NCI-H2081 treated with DMSO at 0.1 percent for 48 hours (cell line): ENCODE data around the gene NCAPD3.
"Not testable (repeated sequence)": the region's sequence is repeated elsewhere in the genome, so short reads cannot be mapped to it uniquely, and the experiment has no call there.

ENCODE experiments used
- DNase-seq: peaks from one replicate; lab custom pipeline; 2025; lab: John Stamatoyannopoulos, UW

NCAPD3 gene

GRCh38 chr11:134223836-134224709 lies at the start of gene NCAPD3, which contains the start of gene VPS26B:
NCAPD3 (minus strand) TSS chr11:134223967; CDS start chr11:134223926, 41 bp downstream.
VPS26B (plus strand) TSS chr11:134224671; CDS start chr11:134225123, 452 bp downstream.
- peak; percentile 93 for DNase-seq

- DNase-seq, result no peak
Measured at GRCh38 chr11:134273317-134273712, 49.5 kb upstream of the NCAPD3 start.

GRCh38 chr11:134272381-134273316 lies 48.9 kb upstream of the NCAPD3 start:
- DNase-seq, result no peak

- DNase-seq, result no peak
Measured at GRCh38 chr11:134271978-134272377, 48.2 kb upstream of the NCAPD3 start.

- no peak for DNase-seq
Measured at GRCh38 chr11:134270250-134270714, 46.5 kb upstream of the NCAPD3 start.

GRCh38 chr11:134267966-134268365 lies 44.2 kb upstream of the NCAPD3 start:
- DNase-seq, result no peak

GRCh38 chr11:134267461-134267860 lies 43.7 kb upstream of the NCAPD3 start:
- DNase-seq, result no peak

- no peak for DNase-seq
Measured at GRCh38 chr11:134266841-134267251, 43.1 kb upstream of the NCAPD3 start.

GRCh38 chr11:134266440-134266839 lies 42.7 kb upstream of the NCAPD3 start:
- DNase-seq, result no peak

GRCh38 chr11:134264966-134265764 lies 41.4 kb upstream of the NCAPD3 start:
- no peak for DNase-seq

- DNase-seq, result no peak
Measured at GRCh38 chr11:134261626-134262488, 38.1 kb upstream of the NCAPD3 start.

GRCh38 chr11:134260983-134261382 lies 37.2 kb upstream of the NCAPD3 start:
- DNase-seq, result no peak

- no peak for DNase-seq
Measured at GRCh38 chr11:134260503-134260902, 36.7 kb upstream of the NCAPD3 start.

GRCh38 chr11:134258577-134258976 lies 34.8 kb upstream of the NCAPD3 start:
- DNase-seq, result no peak

GRCh38 chr11:134257101-134257500 lies 33.3 kb upstream of the NCAPD3 start:
- DNase-seq, result no peak

GRCh38 chr11:134255184-134255561 lies 31.4 kb upstream of the NCAPD3 start:
- not testable (repeated sequence) for DNase-seq

GRCh38 chr11:134254433-134255183 lies 30.8 kb upstream of the NCAPD3 start:
- no peak for DNase-seq

GRCh38 chr11:134253188-134253993 lies 29.6 kb upstream of the NCAPD3 start, which contains the start of the genes ACAD8 and THYN1:
ACAD8 (plus strand) TSS chr11:134253568; CDS start chr11:134253601, 33 bp downstream.
THYN1 (minus strand) TSS chr11:134253352; CDS start chr11:134252882, 470 bp downstream.
- peak; percentile 89 for DNase-seq
